Measurements from ENCODE around the gene LIMD2.

DNA sequence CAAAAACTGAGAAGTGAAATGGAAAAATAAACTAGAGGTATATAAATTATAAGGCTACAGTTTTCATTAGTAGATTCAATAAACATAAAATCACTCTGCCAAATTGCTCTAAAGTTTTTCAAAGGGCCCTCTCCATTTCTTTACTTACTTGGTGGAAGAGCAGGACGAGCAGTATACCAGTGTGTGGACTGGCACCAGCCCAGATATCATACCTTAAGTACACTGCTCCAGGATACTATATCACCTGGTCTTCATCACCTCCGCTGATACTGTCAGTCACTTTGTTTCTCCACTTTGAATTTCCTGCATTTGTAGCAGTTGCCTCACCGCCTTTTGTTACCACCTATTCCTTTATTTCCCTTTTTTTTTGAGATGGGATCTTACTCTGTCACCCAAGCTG, 40.1 kb downstream of the LIMD2 start:
- TF ChIP-seq CTCF (IDR thresholded peaks at IDR 0.05) (no peak), POLR2A (IDR thresholded peaks at IDR 0.05) (no peak)
